Mesothelial cell of epicardium (in vitro differentiated cells): Measurements from ENCODE around the gene CREB3L1. TPM values are rescaled to one million over a fixed set of nuclear protein-coding genes. Genes with fewer than 3 reads are reported as not detected.
A peak's percentile ranks its signal among the peaks of the same experiment; 100 is the strongest.

Experiments
- DNase-seq, 2 experiments: peaks; one replicate each; pipeline ENCODE4 v3.0.0; 2021; ENCODE audit warnings: low spot score in 2 of 2; ENCODE audit not compliant: unreplicated experiment in 2 of 2
- H3K27ac Mint-ChIP-seq: 2 replicates; pipeline ENCODE4 v1.8.0; 2021; ENCODE audit warnings: mixed read lengths
- H3K27me3 Mint-ChIP-seq: 2 replicates; pipeline ENCODE4 v1.8.0; 2021; ENCODE audit warnings: low read depth, mixed read lengths
- H3K36me3 Mint-ChIP-seq: 2 replicates; pipeline ENCODE4 v1.8.0; 2021; ENCODE audit warnings: mixed read lengths
- H3K4me1 Mint-ChIP-seq: 2 replicates; pipeline ENCODE4 v1.8.0; 2021; ENCODE audit warnings: mixed read lengths
- H3K4me3 Mint-ChIP-seq: 2 replicates; pipeline ENCODE4 v1.8.0; 2021; ENCODE audit warnings: mild to moderate bottlenecking, moderate library complexity, mixed read lengths
- H3K9me3 Mint-ChIP-seq: 2 replicates; pipeline ENCODE4 v1.8.0; 2021; ENCODE audit warnings: mixed read lengths
- CTCF ChIP-seq: fragments of 200-600 bp; sonication (generic); IDR thresholded peaks from one replicate; pipeline ENCODE4 v1.5.0; 2021; ENCODE audit warnings: antibody characterized with exemption; ENCODE audit not compliant: unreplicated experiment
- total RNA-seq: library from RNA; stranded (reverse); gene quantifications from 3 replicates; pipeline ENCODE4 v1.2.1, GENCODE V29; 2021

The CREB3L1 gene
- total RNA-seq, 1 donor from 2014 or later = 34.5 TPM

GRCh38 chr11:46265764-46266163 is 11.7 kb upstream of the CREB3L1 start:
- no peaks in the 10 kb centered on the region for H3K27me3 Mint-ChIP-seq
- H3K4me1 Mint-ChIP-seq = no peaks in the 10 kb centered on the region
- no peak overlapping the region for H3K4me3 Mint-ChIP-seq
- no peak for DNase-seq
- no peak for TF ChIP-seq CTCF
- H3K36me3 Mint-ChIP-seq = no peaks in the 10 kb centered on the region
- no peaks in the 10 kb centered on the region for H3K9me3 Mint-ChIP-seq
- H3K27ac Mint-ChIP-seq = no peak overlapping the region

- Mint-ChIP-seq H3K36me3 (no peaks in the 10 kb centered on the region), H3K4me3 (no peak overlapping the region), H3K27me3 (no peaks in the 10 kb centered on the region), H3K9me3 (no peaks in the 10 kb centered on the region), H3K27ac (no peak overlapping the region), H3K4me1 (peaks cover 20% of the 10 kb centered on the region)
- no peak for TF ChIP-seq CTCF
- DNase-seq = no peak
These were observed 9.5 kb upstream of the CREB3L1 start for GRCh38 chr11:46267930-46268329.

GRCh38 chr11:46270684-46271083 is 6.8 kb upstream of the CREB3L1 start:
- H3K36me3 Mint-ChIP-seq = no peaks in the 10 kb centered on the region
- DNase-seq = no peak
- H3K4me3 Mint-ChIP-seq = no peak overlapping the region
- no peaks in the 10 kb centered on the region for H3K9me3 Mint-ChIP-seq
- no peak overlapping the region for H3K27ac Mint-ChIP-seq
- H3K27me3 Mint-ChIP-seq = no peaks in the 10 kb centered on the region
- TF ChIP-seq CTCF = no peak
- peaks cover 34% of the 10 kb centered on the region for H3K4me1 Mint-ChIP-seq

- H3K27me3 Mint-ChIP-seq = no peaks in the 10 kb centered on the region
- no peak overlapping the region for H3K27ac Mint-ChIP-seq
- H3K4me3 Mint-ChIP-seq = no peak overlapping the region
- DNase-seq = no peak
- TF ChIP-seq CTCF = no peak
- H3K36me3 Mint-ChIP-seq = no peaks in the 10 kb centered on the region
- no peaks in the 10 kb centered on the region for H3K9me3 Mint-ChIP-seq
- H3K4me1 Mint-ChIP-seq = peaks cover 40% of the 10 kb centered on the region
These were observed 6.1 kb upstream of the CREB3L1 start for GRCh38 chr11:46271407-46271806.

GRCh38 chr11:46271875-46272815 is 5.3 kb upstream of the CREB3L1 start:
- H3K36me3 Mint-ChIP-seq = no peaks in the 10 kb centered on the region
- TF ChIP-seq CTCF = no peak
- H3K27me3 Mint-ChIP-seq = peaks cover under 1% of the 10 kb centered on the region
- no peak overlapping the region for H3K4me3 Mint-ChIP-seq
- no peak for DNase-seq
- H3K27ac Mint-ChIP-seq = peak overlapping the region; percentile 59
- no peaks in the 10 kb centered on the region for H3K9me3 Mint-ChIP-seq
- peaks cover 44% of the 10 kb centered on the region for H3K4me1 Mint-ChIP-seq
